ENCODE data around the gene CENPB. TPM values are rescaled to one million over a fixed set of nuclear protein-coding genes. Genes with fewer than 3 reads are reported as not detected.

Gene CENPB
- total RNA-seq, 1 donor from 2014 or later: 76.2 TPM

- Histone ChIP-seq H3K36me3 (no peaks in the 10 kb centered on the region), H3K27me3 (ENCODE audit: low read depth) (no peaks in the 10 kb centered on the region), H3K4me1 (peaks cover 54% of the 10 kb centered on the region), H3K27ac (peak overlapping the region; percentile 89), H3K4me3 (no peak overlapping the region), H3K9me3 (no peaks in the 10 kb centered on the region)
- ATAC-seq (no peak), DNase-seq (peak; percentile 19)
- intact Hi-C loops (cut with DNase I): no loop called here
- TF ChIP-seq, protein P1, sequence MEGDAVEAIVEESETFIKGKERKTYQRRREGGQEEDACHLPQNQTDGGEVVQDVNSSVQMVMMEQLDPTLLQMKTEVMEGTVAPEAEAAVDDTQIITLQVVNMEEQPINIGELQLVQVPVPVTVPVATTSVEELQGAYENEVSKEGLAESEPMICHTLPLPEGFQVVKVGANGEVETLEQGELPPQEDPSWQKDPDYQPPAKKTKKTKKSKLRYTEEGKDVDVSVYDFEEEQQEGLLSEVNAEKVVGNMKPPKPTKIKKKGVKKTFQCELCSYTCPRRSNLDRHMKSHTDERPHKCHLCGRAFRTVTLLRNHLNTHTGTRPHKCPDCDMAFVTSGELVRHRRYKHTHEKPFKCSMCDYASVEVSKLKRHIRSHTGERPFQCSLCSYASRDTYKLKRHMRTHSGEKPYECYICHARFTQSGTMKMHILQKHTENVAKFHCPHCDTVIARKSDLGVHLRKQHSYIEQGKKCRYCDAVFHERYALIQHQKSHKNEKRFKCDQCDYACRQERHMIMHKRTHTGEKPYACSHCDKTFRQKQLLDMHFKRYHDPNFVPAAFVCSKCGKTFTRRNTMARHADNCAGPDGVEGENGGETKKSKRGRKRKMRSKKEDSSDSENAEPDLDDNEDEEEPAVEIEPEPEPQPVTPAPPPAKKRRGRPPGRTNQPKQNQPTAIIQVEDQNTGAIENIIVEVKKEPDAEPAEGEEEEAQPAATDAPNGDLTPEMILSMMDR (IDR thresholded peaks at IDR 0.05): no peak
These were observed 26.7 kb upstream of the CENPB start for GRCh38 chr20:3812975-3813847.

DNA sequence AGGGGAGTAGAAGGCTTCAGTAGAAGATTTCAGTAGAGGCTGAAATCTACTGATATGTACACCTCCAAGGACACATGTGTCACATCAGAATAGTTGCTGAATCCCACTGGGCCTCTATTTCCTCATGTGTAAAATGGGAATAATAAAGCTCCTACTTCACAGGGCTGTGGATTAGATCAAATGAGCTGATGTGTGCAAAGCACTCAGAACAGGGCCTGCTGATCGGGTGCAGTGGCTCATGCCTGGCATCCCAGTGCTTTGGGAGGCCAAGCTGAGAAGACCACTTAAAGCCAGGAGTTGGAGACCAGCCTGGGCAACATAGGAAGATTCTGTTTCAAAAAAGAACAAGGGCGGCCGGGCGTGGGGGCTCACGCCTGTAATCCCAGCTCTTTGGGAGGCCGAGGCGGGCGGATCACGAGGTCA lies 25.7 kb upstream of the CENPB start:
- DNase-seq (peak; percentile 39), ATAC-seq (no peak)
- intact Hi-C loops (cut with DNase I): no loop called here
- Histone ChIP-seq H3K36me3 (no peaks in the 10 kb centered on the region), H3K9me3 (no peaks in the 10 kb centered on the region), H3K27ac (peak overlapping the region; percentile 89), H3K4me1 (peaks cover 60% of the 10 kb centered on the region), H3K4me3 (no peak overlapping the region), H3K27me3 (ENCODE audit: low read depth) (no peaks in the 10 kb centered on the region)
- TF ChIP-seq, protein P1 (IDR thresholded peaks at IDR 0.05): no peak

- Histone ChIP-seq H3K9me3 (no peaks in the 10 kb centered on the region), H3K4me1 (peaks cover 66% of the 10 kb centered on the region), H3K36me3 (no peaks in the 10 kb centered on the region), H3K4me3 (peak overlapping the region; percentile 57), H3K27ac (peak overlapping the region; percentile 89), H3K27me3 (ENCODE audit: low read depth) (no peaks in the 10 kb centered on the region)
- TF ChIP-seq, protein P1 (IDR thresholded peaks at IDR 0.05): no peak
- ATAC-seq (peak; percentile 93 to 96), DNase-seq (peak; percentile 98)
- intact Hi-C loops (cut with DNase I): no loop called here
These were observed 25.1 kb upstream of the CENPB start for GRCh38 chr20:3811467-3812258.

DNA sequence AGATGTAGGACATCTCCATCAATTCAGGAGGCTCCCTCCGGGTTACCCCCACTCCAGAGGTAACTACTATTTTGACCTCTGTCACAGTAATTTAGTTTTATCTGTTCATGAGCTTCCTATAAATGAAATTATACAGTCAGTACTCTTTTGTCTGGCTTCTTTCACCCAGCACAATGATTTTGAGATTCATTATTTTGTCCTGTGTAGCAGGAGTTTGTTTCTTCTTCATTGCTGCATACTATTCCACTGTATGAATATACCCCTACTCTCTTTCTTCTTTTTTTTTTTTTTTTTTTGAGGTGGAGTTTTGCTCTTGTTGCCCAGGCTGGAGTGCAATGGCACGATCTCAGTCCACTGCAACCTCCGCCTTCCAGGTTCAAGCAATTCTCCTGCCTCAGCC lies 22.0 kb upstream of the CENPB start:
- ATAC-seq (no peak), DNase-seq (no peak)
- TF ChIP-seq, protein P1 (IDR thresholded peaks at IDR 0.05): no peak
- Histone ChIP-seq H3K4me3 (peak overlapping the region; percentile 41), H3K36me3 (peaks cover 25% of the 10 kb centered on the region), H3K27ac (peak overlapping the region; percentile 83), H3K27me3 (ENCODE audit: low read depth) (no peaks in the 10 kb centered on the region), H3K4me1 (peaks cover 90% of the 10 kb centered on the region), H3K9me3 (no peaks in the 10 kb centered on the region)
- intact Hi-C loops (cut with DNase I): no loop called here

DNA sequence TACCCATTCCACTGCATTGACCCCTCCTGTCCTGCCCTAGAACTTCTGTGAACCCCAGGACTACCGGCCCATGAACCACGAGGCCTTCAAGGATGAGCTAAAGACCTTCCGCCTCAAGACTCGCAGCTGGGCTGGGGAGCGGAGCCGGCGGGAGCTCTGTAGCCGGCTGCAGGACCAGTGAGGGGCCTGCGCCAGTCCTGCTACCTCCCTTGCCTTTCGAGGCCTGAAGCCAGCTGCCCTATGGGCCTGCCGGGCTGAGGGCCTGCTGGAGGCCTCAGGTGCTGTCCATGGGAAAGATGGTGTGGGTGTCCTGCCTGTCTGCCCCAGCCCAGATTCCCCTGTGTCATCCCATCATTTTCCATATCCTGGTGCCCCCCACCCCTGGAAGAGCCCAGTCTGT lies 18.2 kb upstream of the CENPB start:
- intact Hi-C loops (cut with DNase I): no loop called here
- Histone ChIP-seq H3K27me3 (ENCODE audit: low read depth) (no peaks in the 10 kb centered on the region), H3K4me1 (peaks cover 94% of the 10 kb centered on the region), H3K4me3 (no peak overlapping the region), H3K36me3 (peaks cover 63% of the 10 kb centered on the region), H3K27ac (peak overlapping the region; percentile 83), H3K9me3 (no peaks in the 10 kb centered on the region)
- DNase-seq (peak; percentile 34), ATAC-seq (no peak)
- TF ChIP-seq, protein P1 (IDR thresholded peaks at IDR 0.05): no peak

Measured in lower lobe of right lung (tissue), 2 donors.